WTC11 (cell line): ENCODE data around the gene ZNF689. TPM values are rescaled to one million over a fixed set of nuclear protein-coding genes. Genes with fewer than 3 reads are reported as not detected.

Experiments
- ATAC-seq: fragments of 200-7000 bp; cut with Tn5 transposase; 2 replicates; pipeline ENCODE4 v1.10.0; 2021; ENCODE audit warnings: mild to moderate bottlenecking, moderate library complexity
- CTCF ChIA-PET: fragments of 300-600 bp; sonication (Branson Sonifier 250); formaldehyde crosslinking; loops from one replicate; lab custom pipeline; 2021; ENCODE audit warnings: antibody characterized with exemption; lab: Charles Lee
- POLR2A ChIA-PET: fragments of 350-600 bp; sonication (Branson Sonifier 250); formaldehyde crosslinking; loops from one replicate; lab custom pipeline; 2021; ENCODE audit warnings: antibody characterized with exemption; lab: Charles Lee
- DNase-seq: peaks from one replicate; pipeline ENCODE4 v3.0.0; 2021; ENCODE audit warnings: low spot score
- H3K27ac Mint-ChIP-seq: 2 replicates; pipeline ENCODE4 v1.8.0; 2021; ENCODE audit warnings: mixed read lengths
- H3K27me3 Mint-ChIP-seq: 2 replicates; pipeline ENCODE4 v1.8.0; 2021; ENCODE audit warnings: low read depth, mild to moderate bottlenecking, moderate library complexity, mixed read lengths
- H3K36me3 Mint-ChIP-seq: 2 replicates; pipeline ENCODE4 v1.8.0; 2021; ENCODE audit warnings: mixed read lengths
- H3K4me1 Mint-ChIP-seq: 2 replicates; pipeline ENCODE4 v1.8.0; 2022; ENCODE audit warnings: mixed read lengths
- H3K4me3 Mint-ChIP-seq: 2 replicates; pipeline ENCODE4 v1.8.0; 2021; ENCODE audit warnings: mild to moderate bottlenecking, moderate library complexity, mixed read lengths
- H3K9me3 Mint-ChIP-seq: 2 replicates; pipeline ENCODE4 v1.8.0; 2021; ENCODE audit warnings: mixed read lengths
- CDX4 ChIP-seq: fragments of 250-450 bp; sonication (Bioruptor Pico); IDR thresholded peaks from 2 replicates; pipeline ENCODE4 v1.9.0; 2021; ENCODE audit warnings: moderate library complexity, mild to moderate bottlenecking, inconsistent platforms, borderline replicate concordance
- CREB1 ChIP-seq: sonication (generic); formaldehyde crosslinking; IDR thresholded peaks from 2 replicates; pipeline ENCODE4 v1.8.0; 2023; ENCODE audit warnings: mild to moderate bottlenecking, missing genetic modification reagents
- E2F4 ChIP-seq: sonication (generic); formaldehyde crosslinking; IDR thresholded peaks from 2 replicates; pipeline ENCODE4 v1.8.1; 2022; ENCODE audit warnings: low read depth, mild to moderate bottlenecking, moderate library complexity, missing genetic modification reagents, borderline replicate concordance
- ESRRA ChIP-seq: sonication (generic); formaldehyde crosslinking; IDR thresholded peaks from 2 replicates; pipeline ENCODE4 v1.8.1; 2022; ENCODE audit warnings: mild to moderate bottlenecking, missing genetic modification reagents, borderline replicate concordance
- FOXP4 ChIP-seq: sonication (generic); formaldehyde crosslinking; IDR thresholded peaks from 2 replicates; pipeline ENCODE4 v1.8.0; 2022; ENCODE audit warnings: mild to moderate bottlenecking, missing genetic modification reagents
- HMGA2 ChIP-seq: fragments of 250-450 bp; sonication (Bioruptor Pico); IDR thresholded peaks from 2 replicates; pipeline ENCODE4 v1.4.0; 2021; ENCODE audit warnings: mild to moderate bottlenecking, moderate library complexity
- NFYB ChIP-seq: sonication (generic); formaldehyde crosslinking; conservative IDR thresholded peaks from 2 replicates; pipeline ENCODE4 v1.8.0; 2022; ENCODE audit warnings: low read depth, missing genetic modification reagents
- PRRX2 ChIP-seq: fragments of 250-450 bp; sonication (Bioruptor Pico); IDR thresholded peaks from 2 replicates; pipeline ENCODE4 v1.8.0; 2021; ENCODE audit warnings: mild to moderate bottlenecking
- SMAD3 ChIP-seq: sonication (generic); formaldehyde crosslinking; IDR thresholded peaks from 2 replicates; pipeline ENCODE4 v1.8.0; 2022; ENCODE audit warnings: missing genetic modification reagents, mild to moderate bottlenecking, borderline replicate concordance
- SMAD4 ChIP-seq: sonication (generic); formaldehyde crosslinking; IDR thresholded peaks from 2 replicates; pipeline ENCODE4 v1.8.0; 2022; ENCODE audit warnings: mild to moderate bottlenecking, missing genetic modification reagents
- SP1 ChIP-seq: sonication (generic); formaldehyde crosslinking; conservative IDR thresholded peaks from 2 replicates; pipeline ENCODE4 v1.8.1; 2022; ENCODE audit warnings: missing genetic modification reagents
- TCF7 ChIP-seq: sonication (generic); formaldehyde crosslinking; IDR thresholded peaks from 2 replicates; pipeline ENCODE4 v1.8.0; 2022; ENCODE audit warnings: mild to moderate bottlenecking, low read depth, missing genetic modification reagents, moderate library complexity
- total RNA-seq: library from RNA; stranded (reverse); gene quantifications from 3 replicates; pipeline ENCODE4 v1.2.3, GENCODE V29; 2021
- TF ChIP-seq, protein P1 (sequence below): sonication (generic); formaldehyde crosslinking; IDR thresholded peaks from 2 replicates; pipeline ENCODE4 v1.8.1; 2022; ENCODE audit warnings: mild to moderate bottlenecking, missing genetic modification reagents, moderate library complexity, borderline replicate concordance
- TF ChIP-seq, protein P2 (sequence below): sonication (generic); formaldehyde crosslinking; conservative IDR thresholded peaks from 2 replicates; pipeline ENCODE4 v1.8.1; 2023; ENCODE audit warnings: mild to moderate bottlenecking, low read depth, missing genetic modification reagents, moderate library complexity

Gene ZNF689
- total RNA-seq, 1 experiment from 2014 or later = 13.2 TPM

DNA sequence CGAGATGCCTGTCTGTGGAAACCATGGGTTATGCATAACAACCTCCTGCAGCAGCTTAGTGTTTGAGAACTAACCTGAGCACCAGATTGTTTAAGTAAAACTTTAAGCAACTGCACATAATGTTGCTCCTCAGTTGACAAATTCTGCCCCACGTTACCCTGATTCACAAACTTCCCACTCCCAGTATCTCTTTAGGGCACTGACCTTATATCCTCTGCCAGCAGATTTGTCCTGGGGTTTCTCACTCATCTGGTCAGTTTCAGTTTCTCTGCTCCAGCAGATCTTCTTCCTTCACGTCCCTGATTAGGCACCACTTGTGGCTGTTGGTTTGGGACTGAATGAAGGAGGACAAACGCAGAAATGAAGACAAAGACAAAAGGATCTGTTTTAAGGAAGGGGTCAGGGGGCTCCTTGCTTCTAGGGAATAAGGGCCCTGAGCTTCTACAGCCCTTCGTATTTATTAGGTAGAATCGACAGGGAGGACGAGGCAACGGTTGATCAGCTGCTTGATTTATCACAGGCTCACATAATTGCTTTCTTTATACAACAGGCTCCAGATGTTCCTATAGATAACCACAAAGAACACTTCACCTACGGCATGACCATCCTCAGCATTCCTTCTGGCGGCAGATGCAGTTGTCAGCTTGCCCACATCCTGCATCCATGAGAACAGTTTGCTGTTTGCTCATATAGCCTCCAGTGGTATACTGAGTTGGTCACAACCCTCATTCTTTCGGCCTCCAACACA lies 13.5 kb upstream of the ZNF689 start:
- POLR2A ChIA-PET = no interaction called here
- H3K4me1 Mint-ChIP-seq = 0 out of 2 replicates have a peak, but pooled peaks cover 5% of the 10 kb centered on the region
- no peak for DNase-seq
- TF ChIP-seq SP1 (CRISPR knock-in tag) (no peak), CDX4 (no peak), E2F4 (CRISPR knock-in tag) (no peak)
- TF ChIP-seq, all 79 proteins: peak for 0
- Mint-ChIP-seq H3K36me3 (no peaks in the 10 kb centered on the region), H3K9me3 (no peaks in the 10 kb centered on the region), H3K27ac (no peak overlapping the region), H3K4me3 (no peak overlapping the region), H3K27me3 (peaks cover 55% of the 10 kb centered on the region)
- no peak for ATAC-seq
- CTCF ChIA-PET = interaction anchor here (1.2 to 8.3 kb wide), 2 partner anchors 8 to 194 kb away, joined by 3 to 58 read pairs; partner anchors contain the start of gene DCTPP1

GRCh38 chr16:30622455-30623032 lies 12.4 kb upstream of the ZNF689 start:
- H3K27ac Mint-ChIP-seq = no peak overlapping the region
- no peaks in the 10 kb centered on the region for H3K9me3 Mint-ChIP-seq
- H3K4me3 Mint-ChIP-seq = no peak overlapping the region
- ATAC-seq (no peak), DNase-seq (no peak)
- ChIA-PET CTCF (interaction anchor here (1.2 to 1.3 kb wide), 2 partner anchors 24 to 193 kb away, joined by 3 to 4 read pairs; partner anchors contain the start of gene DCTPP1), POLR2A (no interaction called here)
- H3K36me3 Mint-ChIP-seq = no peaks in the 10 kb centered on the region
- H3K4me1 Mint-ChIP-seq = 0 out of 2 replicates have a peak, but pooled peaks cover 3% of the 10 kb centered on the region
- TF ChIP-seq, protein P1, sequence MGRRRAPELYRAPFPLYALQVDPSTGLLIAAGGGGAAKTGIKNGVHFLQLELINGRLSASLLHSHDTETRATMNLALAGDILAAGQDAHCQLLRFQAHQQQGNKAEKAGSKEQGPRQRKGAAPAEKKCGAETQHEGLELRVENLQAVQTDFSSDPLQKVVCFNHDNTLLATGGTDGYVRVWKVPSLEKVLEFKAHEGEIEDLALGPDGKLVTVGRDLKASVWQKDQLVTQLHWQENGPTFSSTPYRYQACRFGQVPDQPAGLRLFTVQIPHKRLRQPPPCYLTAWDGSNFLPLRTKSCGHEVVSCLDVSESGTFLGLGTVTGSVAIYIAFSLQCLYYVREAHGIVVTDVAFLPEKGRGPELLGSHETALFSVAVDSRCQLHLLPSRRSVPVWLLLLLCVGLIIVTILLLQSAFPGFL (CRISPR knock-in tag) = no peak
- no peak for TF ChIP-seq CREB1 (CRISPR knock-in tag)
- TF ChIP-seq SMAD4 (CRISPR knock-in tag) = no peak
- no peak for TF ChIP-seq PRRX2 (CRISPR knock-in tag)
- TF ChIP-seq TCF7 (CRISPR knock-in tag) = no peak
- no peak for TF ChIP-seq SP1 (CRISPR knock-in tag)
- TF ChIP-seq NFYB (CRISPR knock-in tag) = no peak
- no peak for TF ChIP-seq ESRRA (CRISPR knock-in tag)
- no peak for TF ChIP-seq FOXP4 (CRISPR knock-in tag)
- TF ChIP-seq, protein P2, sequence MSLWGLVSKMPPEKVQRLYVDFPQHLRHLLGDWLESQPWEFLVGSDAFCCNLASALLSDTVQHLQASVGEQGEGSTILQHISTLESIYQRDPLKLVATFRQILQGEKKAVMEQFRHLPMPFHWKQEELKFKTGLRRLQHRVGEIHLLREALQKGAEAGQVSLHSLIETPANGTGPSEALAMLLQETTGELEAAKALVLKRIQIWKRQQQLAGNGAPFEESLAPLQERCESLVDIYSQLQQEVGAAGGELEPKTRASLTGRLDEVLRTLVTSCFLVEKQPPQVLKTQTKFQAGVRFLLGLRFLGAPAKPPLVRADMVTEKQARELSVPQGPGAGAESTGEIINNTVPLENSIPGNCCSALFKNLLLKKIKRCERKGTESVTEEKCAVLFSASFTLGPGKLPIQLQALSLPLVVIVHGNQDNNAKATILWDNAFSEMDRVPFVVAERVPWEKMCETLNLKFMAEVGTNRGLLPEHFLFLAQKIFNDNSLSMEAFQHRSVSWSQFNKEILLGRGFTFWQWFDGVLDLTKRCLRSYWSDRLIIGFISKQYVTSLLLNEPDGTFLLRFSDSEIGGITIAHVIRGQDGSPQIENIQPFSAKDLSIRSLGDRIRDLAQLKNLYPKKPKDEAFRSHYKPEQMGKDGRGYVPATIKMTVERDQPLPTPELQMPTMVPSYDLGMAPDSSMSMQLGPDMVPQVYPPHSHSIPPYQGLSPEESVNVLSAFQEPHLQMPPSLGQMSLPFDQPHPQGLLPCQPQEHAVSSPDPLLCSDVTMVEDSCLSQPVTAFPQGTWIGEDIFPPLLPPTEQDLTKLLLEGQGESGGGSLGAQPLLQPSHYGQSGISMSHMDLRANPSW (CRISPR knock-in tag) = no peak
- no peak for TF ChIP-seq HMGA2
- no peak for TF ChIP-seq SMAD3
- peaks cover 55% of the 10 kb centered on the region for H3K27me3 Mint-ChIP-seq
